Stomach (tissue), 4 donors: ENCODE measurements around the gene YPEL2.

Experiments used
- POLR2AphosphoS5 ChIP-seq, 3 donors: sonication (generic); formaldehyde crosslinking; IDR thresholded peaks; one replicate each; pipeline ENCODE4 v1.6.1; 2016; ENCODE audit warnings: antibody characterized with exemption in 3 of 3
- TF ChIP-seq, protein P1 (sequence below), 7 experiments: fragments of 450-650 bp in 4 of 7; fragments of 200-600 bp in 3 of 7; sonication (generic) in 3 of 7; IDR thresholded peaks; one replicate each; pipeline ENCODE4 v1.5.1; 2016 to 2019; ENCODE audit warnings: antibody characterized with exemption in 7 of 7, control low read depth in 2 of 7, mild to moderate bottlenecking in 1 of 7

- TF ChIP-seq POLR2AphosphoS5 (IDR thresholded peaks at IDR 0.05) = peak in 2 of 3 donors; percentile 24 to 72
- TF ChIP-seq, protein P1, sequence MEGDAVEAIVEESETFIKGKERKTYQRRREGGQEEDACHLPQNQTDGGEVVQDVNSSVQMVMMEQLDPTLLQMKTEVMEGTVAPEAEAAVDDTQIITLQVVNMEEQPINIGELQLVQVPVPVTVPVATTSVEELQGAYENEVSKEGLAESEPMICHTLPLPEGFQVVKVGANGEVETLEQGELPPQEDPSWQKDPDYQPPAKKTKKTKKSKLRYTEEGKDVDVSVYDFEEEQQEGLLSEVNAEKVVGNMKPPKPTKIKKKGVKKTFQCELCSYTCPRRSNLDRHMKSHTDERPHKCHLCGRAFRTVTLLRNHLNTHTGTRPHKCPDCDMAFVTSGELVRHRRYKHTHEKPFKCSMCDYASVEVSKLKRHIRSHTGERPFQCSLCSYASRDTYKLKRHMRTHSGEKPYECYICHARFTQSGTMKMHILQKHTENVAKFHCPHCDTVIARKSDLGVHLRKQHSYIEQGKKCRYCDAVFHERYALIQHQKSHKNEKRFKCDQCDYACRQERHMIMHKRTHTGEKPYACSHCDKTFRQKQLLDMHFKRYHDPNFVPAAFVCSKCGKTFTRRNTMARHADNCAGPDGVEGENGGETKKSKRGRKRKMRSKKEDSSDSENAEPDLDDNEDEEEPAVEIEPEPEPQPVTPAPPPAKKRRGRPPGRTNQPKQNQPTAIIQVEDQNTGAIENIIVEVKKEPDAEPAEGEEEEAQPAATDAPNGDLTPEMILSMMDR (IDR thresholded peaks at IDR 0.05) = no peak
These were observed 96.0 kb downstream of the YPEL2 start for GRCh38 chr17:59427425-59427921.
